KMS-11 (cell line): ENCODE measurements around the gene KRI1.

Experiments
- H2AFZ ChIP-seq: fragments of 200-600 bp; sonication (generic); 2 replicates; pipeline ENCODE4 v1.6.1; 2016; ENCODE audit warnings: antibody characterized with exemption, mixed run types, low read depth
- H3K27ac ChIP-seq: fragments of 200-600 bp; sonication (generic); 2 replicates; pipeline ENCODE4 v1.6.1; 2016; ENCODE audit warnings: mild to moderate bottlenecking, mixed run types
- H3K27me3 ChIP-seq: fragments of 200-600 bp; sonication (generic); 2 replicates; pipeline ENCODE4 v1.6.1; 2017; ENCODE audit warnings: mild to moderate bottlenecking, low read depth, mixed run types, moderate library complexity; ENCODE audit not compliant: insufficient read depth
- H3K36me3 ChIP-seq: fragments of 200-600 bp; sonication (generic); 2 replicates; pipeline ENCODE4 v1.6.1; 2017; ENCODE audit warnings: mild to moderate bottlenecking, mixed run types; ENCODE audit not compliant: insufficient read depth
- H3K4me1 ChIP-seq: fragments of 200-600 bp; sonication (generic); 2 replicates; pipeline ENCODE4 v1.6.1; 2016; ENCODE audit warnings: mild to moderate bottlenecking, low read depth, mixed run types; ENCODE audit not compliant: poor library complexity, severe bottlenecking
- H3K4me2 ChIP-seq: fragments of 200-600 bp; sonication (generic); 2 replicates; pipeline ENCODE4 v1.7.0; 2016; ENCODE audit warnings: mild to moderate bottlenecking, mixed run types
- H3K4me3 ChIP-seq: fragments of 200-600 bp; sonication (generic); IDR thresholded peaks from 2 replicates; pipeline ENCODE4 v1.6.1; 2017; ENCODE audit warnings: low read depth, low read length, mixed read lengths; ENCODE audit not compliant: insufficient read depth
- H3K79me2 ChIP-seq: fragments of 200-600 bp; sonication (generic); 2 replicates; pipeline ENCODE4 v1.6.1; 2016; ENCODE audit warnings: low read depth, mixed run types; ENCODE audit not compliant: insufficient read depth
- H3K9ac ChIP-seq: fragments of 200-600 bp; sonication (generic); 2 replicates; pipeline ENCODE4 v1.6.1; 2016; ENCODE audit warnings: mild to moderate bottlenecking, mixed run types
- H4K20me1 ChIP-seq: fragments of 200-600 bp; sonication (generic); 2 replicates; pipeline ENCODE4 v1.6.1; 2016; ENCODE audit warnings: mild to moderate bottlenecking, mixed run types; ENCODE audit not compliant: insufficient read depth
- TF ChIP-seq, protein P1 (sequence below): fragments of 200-600 bp; sonication (generic); conservative IDR thresholded peaks from 2 replicates; pipeline ENCODE4 v1.6.1; 2017; ENCODE audit warnings: low read depth, mild to moderate bottlenecking, antibody characterized with exemption, low read length, moderate library complexity, mixed read lengths

Gene KRI1

DNA sequence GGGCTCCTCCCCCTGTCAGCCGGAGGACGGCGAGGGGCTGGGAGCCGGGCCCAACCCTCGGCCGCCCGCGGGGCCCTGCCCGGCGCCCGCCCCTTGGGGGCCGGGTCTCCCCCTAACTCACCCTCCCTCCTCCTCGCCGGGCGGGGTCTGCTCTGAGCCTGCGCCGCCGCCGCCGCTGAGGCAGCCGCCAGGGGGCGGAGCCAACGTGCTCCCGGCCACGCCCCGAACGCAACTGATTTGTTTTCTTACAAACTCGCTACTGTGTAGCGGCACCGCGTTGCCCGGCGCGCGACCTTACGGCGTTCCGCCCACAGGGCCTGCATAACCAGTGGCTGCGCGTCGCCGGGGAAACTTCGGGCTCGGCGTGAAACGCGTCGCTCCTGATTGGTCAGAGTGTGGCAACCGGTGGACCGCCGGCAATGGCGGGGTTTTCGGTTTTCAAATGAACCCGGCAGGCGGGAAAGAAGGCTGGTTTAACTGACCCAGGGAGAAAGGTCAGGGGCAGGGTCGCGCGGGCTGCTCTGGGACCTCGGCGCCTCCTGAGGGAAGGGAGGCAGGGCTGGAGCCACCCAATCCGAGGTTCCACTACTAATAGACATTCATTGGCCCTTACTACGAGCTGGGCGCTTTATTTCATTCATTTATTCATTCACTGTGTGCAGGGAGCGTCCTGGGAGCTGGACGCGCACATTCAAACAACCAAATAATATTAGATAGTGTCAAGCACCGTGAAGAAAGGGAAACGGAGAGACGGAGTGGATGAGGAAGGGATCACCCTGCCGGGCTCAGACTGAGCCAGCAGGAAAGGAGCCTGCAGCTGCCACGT is 3.2 kb upstream of the KRI1 start, which contains the start of gene CDKN2D:
Gene CDKN2D, minus strand, starts transcription at position 154 of the 826 bp plus-strand sequence. CDS start 326 bp downstream, outside the sequence.
- no peaks in the 10 kb centered on the region for H4K20me1 ChIP-seq
- TF ChIP-seq, protein P1, sequence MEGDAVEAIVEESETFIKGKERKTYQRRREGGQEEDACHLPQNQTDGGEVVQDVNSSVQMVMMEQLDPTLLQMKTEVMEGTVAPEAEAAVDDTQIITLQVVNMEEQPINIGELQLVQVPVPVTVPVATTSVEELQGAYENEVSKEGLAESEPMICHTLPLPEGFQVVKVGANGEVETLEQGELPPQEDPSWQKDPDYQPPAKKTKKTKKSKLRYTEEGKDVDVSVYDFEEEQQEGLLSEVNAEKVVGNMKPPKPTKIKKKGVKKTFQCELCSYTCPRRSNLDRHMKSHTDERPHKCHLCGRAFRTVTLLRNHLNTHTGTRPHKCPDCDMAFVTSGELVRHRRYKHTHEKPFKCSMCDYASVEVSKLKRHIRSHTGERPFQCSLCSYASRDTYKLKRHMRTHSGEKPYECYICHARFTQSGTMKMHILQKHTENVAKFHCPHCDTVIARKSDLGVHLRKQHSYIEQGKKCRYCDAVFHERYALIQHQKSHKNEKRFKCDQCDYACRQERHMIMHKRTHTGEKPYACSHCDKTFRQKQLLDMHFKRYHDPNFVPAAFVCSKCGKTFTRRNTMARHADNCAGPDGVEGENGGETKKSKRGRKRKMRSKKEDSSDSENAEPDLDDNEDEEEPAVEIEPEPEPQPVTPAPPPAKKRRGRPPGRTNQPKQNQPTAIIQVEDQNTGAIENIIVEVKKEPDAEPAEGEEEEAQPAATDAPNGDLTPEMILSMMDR = no peak
- H3K79me2 ChIP-seq = peaks cover 12% of the 10 kb centered on the region
- H3K36me3 ChIP-seq = no peaks in the 10 kb centered on the region
- H3K27me3 ChIP-seq = 0 out of 2 replicates have a peak, but pooled peaks cover 4% of the 10 kb centered on the region
- no peak within 1 kb of the TSS for H3K4me3 ChIP-seq
- peak within 1 kb of the TSS; percentile 96 for H3K27ac ChIP-seq
- H3K4me1 ChIP-seq = peaks cover 38% of the 10 kb centered on the region
- H2AFZ ChIP-seq = peak within 1 kb of the TSS; percentile 41
- peak within 1 kb of the TSS; percentile 92 for H3K9ac ChIP-seq
- peak within 1 kb of the TSS; percentile 91 for H3K4me2 ChIP-seq

DNA sequence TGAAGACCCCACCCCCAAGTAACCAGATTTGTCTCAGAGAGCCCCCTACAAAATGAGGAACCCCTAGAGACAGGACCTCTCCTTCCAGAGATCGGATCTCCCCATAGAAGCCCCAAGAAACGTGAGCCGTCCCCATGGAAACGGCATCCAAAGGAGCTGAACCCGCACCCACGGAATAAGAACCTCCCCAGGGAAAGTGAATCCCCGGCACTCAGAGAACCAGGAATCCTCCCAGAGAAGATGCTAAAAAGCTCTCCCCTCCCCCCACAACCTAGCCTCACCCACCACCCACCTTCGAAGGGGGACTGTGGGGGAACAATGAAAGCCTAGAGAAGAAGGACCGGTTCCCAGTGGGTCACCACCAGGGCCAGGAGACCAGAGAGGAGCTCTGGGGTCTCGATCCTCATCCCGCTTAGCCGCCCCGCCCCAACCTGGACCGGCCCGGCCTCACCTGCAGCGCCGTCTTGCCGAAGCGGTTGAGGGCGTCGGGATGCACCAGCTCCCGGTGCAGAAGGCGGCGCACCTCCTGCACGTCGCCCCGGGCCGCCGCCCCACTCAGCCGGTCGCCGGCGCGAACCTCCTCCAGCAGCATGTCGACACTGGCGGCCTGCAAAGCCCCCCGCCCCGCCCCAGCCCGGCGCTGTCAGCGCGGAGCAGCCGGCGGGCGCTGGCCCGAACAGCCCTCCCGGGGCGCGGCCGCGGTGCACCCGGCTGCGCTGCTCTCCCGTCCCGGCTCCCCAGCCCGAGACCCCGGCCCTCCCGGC is 2.4 kb upstream of the KRI1 start:
- H3K27ac ChIP-seq = no peak overlapping the region
- peak overlapping the region; percentile 30 for H2AFZ ChIP-seq

DNA sequence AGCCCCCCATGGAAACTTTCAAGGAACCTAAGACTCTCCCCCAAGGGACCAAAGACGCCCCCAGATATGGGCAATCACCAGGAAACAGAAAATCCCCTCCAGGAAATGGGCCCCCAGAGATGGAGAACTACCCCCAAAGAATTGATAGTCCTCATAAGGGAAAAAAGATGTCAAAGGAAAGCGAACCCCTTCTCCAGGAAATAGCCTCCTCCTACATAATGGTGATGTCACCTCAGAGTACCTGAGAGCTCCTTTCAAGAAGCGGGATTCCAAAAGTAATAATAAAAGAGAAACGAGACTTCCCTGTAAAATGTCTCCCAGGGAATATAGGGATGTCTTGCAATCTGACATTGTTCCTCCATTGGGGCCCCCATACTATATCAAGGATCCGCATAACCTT is 1.8 kb upstream of the KRI1 start:
- H3K9ac ChIP-seq = no peak overlapping the region
- 0 out of 2 replicates have a peak, but pooled peaks cover 4% of the 10 kb centered on the region for H3K27me3 ChIP-seq
- no peaks in the 10 kb centered on the region for H3K36me3 ChIP-seq
- H3K4me1 ChIP-seq = peaks cover 38% of the 10 kb centered on the region
- H3K27ac ChIP-seq = no peak overlapping the region
- peaks cover 17% of the 10 kb centered on the region for H3K79me2 ChIP-seq
- H3K4me2 ChIP-seq = peak overlapping the region; percentile 72
- H3K4me3 ChIP-seq = no peak overlapping the region
- H4K20me1 ChIP-seq = no peaks in the 10 kb centered on the region
- H2AFZ ChIP-seq = no peak overlapping the region
- TF ChIP-seq, protein P1 = no peak

More for the DNA sequence above, 2.4 kb upstream of the KRI1 start:
- Histone ChIP-seq H3K4me1 (peaks cover 38% of the 10 kb centered on the region), H3K4me3 (no peak overlapping the region), H3K9ac (no peak overlapping the region; the same call in 1 of the 2 replicates), H3K79me2 (peaks cover 17% of the 10 kb centered on the region), H3K36me3 (no peaks in the 10 kb centered on the region), H3K4me2 (peak overlapping the region; percentile 72), H3K27me3 (0 out of 2 replicates have a peak, but pooled peaks cover 4% of the 10 kb centered on the region), H4K20me1 (no peaks in the 10 kb centered on the region)
- TF ChIP-seq, protein P1 = no peak

DNA sequence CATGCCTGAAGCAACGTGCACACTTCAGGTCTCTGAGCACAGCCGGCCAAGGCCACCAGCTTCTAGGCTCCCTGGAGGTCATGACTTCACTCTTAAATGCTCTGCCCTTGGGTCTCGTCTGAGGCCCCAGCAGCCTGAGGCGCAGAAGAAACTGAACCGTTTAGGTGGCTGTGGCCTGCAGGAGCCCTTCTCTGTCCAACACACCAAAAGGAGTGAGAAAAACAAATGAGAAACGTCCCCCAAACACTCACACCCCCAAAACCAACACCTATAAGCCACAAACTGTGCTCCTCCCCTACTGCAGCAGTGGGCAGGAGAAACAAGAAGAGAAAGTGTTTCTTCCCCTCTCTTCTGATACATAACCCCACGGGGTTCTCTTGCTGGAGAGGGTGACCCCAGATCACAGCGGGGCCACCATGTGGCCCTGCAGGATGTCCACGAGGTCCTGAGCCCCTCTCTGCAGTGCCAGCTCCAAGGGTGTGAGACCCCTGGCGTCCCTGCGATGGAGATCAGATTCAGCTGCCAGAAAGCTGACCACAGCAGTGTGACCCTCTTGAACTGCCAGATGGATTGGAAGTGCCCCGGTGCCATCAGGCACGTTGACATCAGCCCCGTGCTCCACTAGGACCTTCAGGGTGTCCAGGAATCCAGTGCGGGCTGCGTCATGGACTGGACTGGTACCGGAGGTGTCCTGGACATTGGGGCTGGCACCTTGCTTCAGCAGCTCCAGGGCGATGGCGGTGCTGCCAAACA is 1.0 kb upstream of the KRI1 start:
- Histone ChIP-seq H3K36me3 (no peaks in the 10 kb centered on the region), H4K20me1 (no peaks in the 10 kb centered on the region), H3K27ac (no peak overlapping the region), H3K9ac (no peak overlapping the region), H3K27me3 (0 out of 2 replicates have a peak, but pooled peaks cover 4% of the 10 kb centered on the region), H3K79me2 (peaks cover 17% of the 10 kb centered on the region), H2AFZ (no peak overlapping the region), H3K4me1 (peaks cover 38% of the 10 kb centered on the region), H3K4me3 (no peak overlapping the region), H3K4me2 (peak overlapping the region; percentile 72)
- TF ChIP-seq, protein P1 = no peak
